Iris pigment epithelial cell (primary cell): ENCODE measurements around the gene KCNQ1.

Experiments
- DNase-seq: peaks from one replicate; pipeline ENCODE4 v3.0.0-alpha.2; 2011; ENCODE audit warnings: low read depth

KCNQ1 gene

GRCh38 chr11:2569731-2570210, 125.0 kb downstream of the KCNQ1 start:
- DNase-seq: no peak

GRCh38 chr11:2570211-2570811, 125.5 kb downstream of the KCNQ1 start:
- DNase-seq: no peak

GRCh38 chr11:2570841-2571597, 126.2 kb downstream of the KCNQ1 start:
- DNase-seq: no peak

GRCh38 chr11:2571598-2572281, 126.9 kb downstream of the KCNQ1 start:
- no peak for DNase-seq

- DNase-seq: no peak
Observed at GRCh38 chr11:2572491-2573239, 127.9 kb downstream of the KCNQ1 start.

GRCh38 chr11:2573240-2574042, 128.6 kb downstream of the KCNQ1 start:
- no peak for DNase-seq

GRCh38 chr11:2574043-2574552, 129.3 kb downstream of the KCNQ1 start:
- no peak for DNase-seq

- no peak for DNase-seq
Observed at GRCh38 chr11:2574553-2575535, 130.0 kb downstream of the KCNQ1 start.

GRCh38 chr11:2575591-2576051, 130.8 kb downstream of the KCNQ1 start:
- no peak for DNase-seq

GRCh38 chr11:2576111-2576510, 131.3 kb downstream of the KCNQ1 start:
- DNase-seq: no peak

GRCh38 chr11:2576549-2576948, 131.7 kb downstream of the KCNQ1 start:
- no peak for DNase-seq

GRCh38 chr11:2577031-2577990, 132.5 kb downstream of the KCNQ1 start:
- DNase-seq: no peak

GRCh38 chr11:2577991-2578928, 133.5 kb downstream of the KCNQ1 start:
- DNase-seq: no peak

GRCh38 chr11:2578929-2579270, 134.1 kb downstream of the KCNQ1 start:
- DNase-seq: no peak

GRCh38 chr11:2579315-2580060, 134.7 kb downstream of the KCNQ1 start:
- DNase-seq: no peak

GRCh38 chr11:2580061-2580421, 135.2 kb downstream of the KCNQ1 start:
- DNase-seq: no peak

GRCh38 chr11:2580571-2581001, 135.8 kb downstream of the KCNQ1 start:
- DNase-seq: no peak
